GM13976 (cell line): ENCODE measurements around the gene KCNMA1.
"Not testable (repeated sequence)": the region's sequence is repeated elsewhere in the genome, so short reads cannot be mapped to it uniquely, and the experiment has no call there.

Experiments used
- DNase-seq: peaks from one replicate; pipeline ENCODE4 v3.0.0; 2012; ENCODE audit warnings: low spot score
- CTCF ChIP-seq: IDR thresholded peaks from 2 replicates; pipeline ENCODE4 v1.5.1; 2012; ENCODE audit warnings: borderline replicate concordance, mild to moderate bottlenecking; ENCODE audit not compliant: insufficient read depth; ENCODE audit errors: extremely low read depth, missing control alignments, control extremely low read depth
- in situ Hi-C: fragments of 300-500 bp; cut with MboI; formaldehyde crosslinking; loops from one replicate; pipeline ENCODE4 v1.12.0; 2022; ENCODE audit warnings: low sequenced_read_pairs, mixed read lengths, inconsistent platforms; ENCODE audit not compliant: unreplicated experiment

The KCNMA1 gene

GRCh38 chr10:77350134-77350533 lies 287.5 kb downstream of the KCNMA1 start:
- TF ChIP-seq CTCF = no peak
- no peak for DNase-seq
- in situ Hi-C loops = no loop called here

DNA sequence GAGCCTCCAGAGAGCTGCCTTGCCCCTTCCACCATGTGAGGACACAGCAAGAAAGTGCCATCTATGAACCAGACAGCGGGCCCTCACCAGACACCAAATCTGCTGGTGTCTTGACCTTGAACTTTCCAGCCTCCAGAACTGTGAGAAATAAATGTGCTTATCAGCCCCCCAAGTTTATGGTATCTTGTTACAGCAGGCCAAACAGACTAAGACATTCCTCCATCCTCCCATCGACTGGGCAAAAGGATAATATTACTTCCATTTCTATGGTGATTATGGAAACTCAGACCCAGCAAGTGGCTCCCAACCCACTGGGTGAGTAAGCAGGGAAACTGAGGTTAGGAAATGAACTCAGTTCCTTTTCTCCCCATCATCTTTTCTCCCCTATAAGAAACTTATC lies 288.4 kb downstream of the KCNMA1 start:
- no peak for DNase-seq
- no peak for TF ChIP-seq CTCF
- in situ Hi-C loops = no loop called here

GRCh38 chr10:77348751-77349150 lies 288.9 kb downstream of the KCNMA1 start:
- in situ Hi-C loops = no loop called here
- no peak for TF ChIP-seq CTCF
- no peak for DNase-seq

DNA sequence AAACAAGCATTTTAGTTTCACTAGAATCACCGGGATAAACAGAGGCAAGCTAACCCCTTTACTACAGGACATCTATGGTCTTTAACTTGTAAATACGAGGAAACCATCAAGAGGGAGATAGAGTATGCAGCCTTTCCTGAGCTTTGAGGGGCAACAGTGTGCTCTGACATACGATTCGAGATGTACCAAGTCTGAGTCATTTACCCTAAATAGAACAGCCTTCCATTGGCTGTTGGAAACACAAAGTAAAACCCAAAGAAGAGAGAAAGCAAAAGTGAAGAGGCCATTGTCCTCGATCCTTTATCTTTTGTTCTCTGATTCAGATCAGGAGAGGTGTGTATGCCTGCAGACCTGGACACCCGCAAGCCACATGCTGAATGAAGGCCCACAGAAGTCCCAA lies 289.5 kb downstream of the KCNMA1 start:
- DNase-seq = no peak
- in situ Hi-C loops = no loop called here
- TF ChIP-seq CTCF = no peak

DNA sequence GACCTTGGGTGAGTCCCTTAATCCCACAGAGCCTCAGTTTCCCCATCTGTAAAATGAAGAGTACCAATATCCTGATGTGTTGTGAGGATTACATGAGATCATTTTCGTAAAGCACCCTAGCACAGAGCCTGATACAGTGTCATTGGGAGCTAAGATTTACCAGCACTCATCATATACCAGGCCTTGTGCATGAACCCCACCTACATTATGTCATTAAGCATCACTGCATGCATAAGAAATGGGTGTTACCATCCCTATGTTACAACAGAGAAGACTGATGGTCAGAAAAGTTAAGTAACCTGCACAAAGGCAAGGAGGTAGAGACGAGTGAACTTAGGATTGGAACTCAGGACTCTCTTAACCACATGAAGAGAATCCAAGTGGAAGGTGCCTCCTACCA lies 290.6 kb downstream of the KCNMA1 start:
- TF ChIP-seq CTCF = no peak
- DNase-seq = no peak
- in situ Hi-C loops = no loop called here

GRCh38 chr10:77341055-77341454 lies 296.6 kb downstream of the KCNMA1 start:
- in situ Hi-C loops = no loop called here
- no peak for DNase-seq
- TF ChIP-seq CTCF = no peak

- in situ Hi-C loops, DNase-seq: not testable (repeated sequence)
Observed at GRCh38 chr10:77339872-77340271, 297.7 kb downstream of the KCNMA1 start.
